ENCODE results near the gene PRRT1B. TPM values are rescaled to one million over a fixed set of nuclear protein-coding genes. Genes with fewer than 3 reads are reported as not detected.

Gene PRRT1B
- total RNA-seq, 4 donors from 2014 or later = 0.94 to 3.9 TPM; not detected in 2

- H3K9me3 ChIP-seq = no peaks in the 10 kb centered on the region
- H3K36me3 ChIP-seq = peaks cover 0 to 72% (median 3%) of the 10 kb centered on the region in 3 donors
- H3K27ac ChIP-seq = peak overlapping the region in 1 of 4 donors; percentile 35
- TF ChIP-seq POLR2A (IDR thresholded peaks at IDR 0.05) (no peak), CTCF (IDR thresholded peaks at IDR 0.05) (no peak)
- DNase-seq = peak in 1 of 3 donors; percentile 40
- peaks cover 0 to 14% (median 3%) of the 10 kb centered on the region in 4 donors for H3K4me1 ChIP-seq
- H3K4me3 ChIP-seq = no peak overlapping the region
- no peaks in the 10 kb centered on the region for H3K27me3 ChIP-seq
Measured at GRCh38 chr9:131590449-131590848, 45.1 kb downstream of the PRRT1B start.

GRCh38 chr9:131590907-131591844 is 45.9 kb downstream of the PRRT1B start:
- H3K36me3 ChIP-seq = peaks cover 0 to 79% (median 3%) of the 10 kb centered on the region in 3 donors
- H3K4me3 ChIP-seq = no peak overlapping the region
- H3K27ac ChIP-seq = peak overlapping the region in 1 of 4 donors; percentile 35
- peaks cover 0 to 9% (median 3%) of the 10 kb centered on the region in 4 donors for H3K4me1 ChIP-seq
- H3K27me3 ChIP-seq = no peaks in the 10 kb centered on the region
- TF ChIP-seq CTCF (IDR thresholded peaks at IDR 0.05) (peak; percentile 67 to 94 (median 88)), POLR2A (IDR thresholded peaks at IDR 0.05) (peak in 1 of 2 donors; percentile 19)
- no peaks in the 10 kb centered on the region for H3K9me3 ChIP-seq
- peak; percentile 84 to 93 (median 87) for DNase-seq

GRCh38 chr9:131591845-131592208 is 46.5 kb downstream of the PRRT1B start:
- H3K4me1 ChIP-seq = peaks cover 0 to 9% (median 3%) of the 10 kb centered on the region in 4 donors
- H3K4me3 ChIP-seq = no peak overlapping the region
- peaks cover 0 to 86% (median 3%) of the 10 kb centered on the region in 3 donors for H3K36me3 ChIP-seq
- peak overlapping the region in 1 of 4 donors; percentile 35 for H3K27ac ChIP-seq
- H3K9me3 ChIP-seq = no peaks in the 10 kb centered on the region
- no peak for TF ChIP-seq CTCF (IDR thresholded peaks at IDR 0.05)
- no peak for TF ChIP-seq POLR2A (IDR thresholded peaks at IDR 0.05)
- no peak for DNase-seq
- H3K27me3 ChIP-seq = no peaks in the 10 kb centered on the region

- TF ChIP-seq CTCF (IDR thresholded peaks at IDR 0.05) (no peak), POLR2A (IDR thresholded peaks at IDR 0.05) (no peak)
- H3K4me1 ChIP-seq = peaks cover 0 to 9% (median 3%) of the 10 kb centered on the region in 4 donors
- H3K36me3 ChIP-seq = peaks cover 0 to 89% (median 3%) of the 10 kb centered on the region in 3 donors
Measured at GRCh38 chr9:131593091-131593820, 47.9 kb downstream of the PRRT1B start.

GRCh38 chr9:131593936-131594665 is 48.8 kb downstream of the PRRT1B start:
- Histone ChIP-seq H3K27ac (no peak overlapping the region), H3K27me3 (no peaks in the 10 kb centered on the region), H3K9me3 (no peaks in the 10 kb centered on the region), H3K4me3 (no peak overlapping the region), H3K36me3 (peaks cover 0 to 84% (median 2%) of the 10 kb centered on the region in 3 donors), H3K4me1 (peaks cover 0 to 9% (median 3%) of the 10 kb centered on the region in 4 donors)
- no peak for DNase-seq
- TF ChIP-seq POLR2A (IDR thresholded peaks at IDR 0.05) = no peak
- TF ChIP-seq CTCF (IDR thresholded peaks at IDR 0.05) = no peak

More at GRCh38 chr9:131593091-131593820, 47.9 kb downstream of the PRRT1B start:
- H3K27ac ChIP-seq = no peak overlapping the region
- H3K4me3 ChIP-seq = no peak overlapping the region
- H3K9me3 ChIP-seq = no peaks in the 10 kb centered on the region
- H3K27me3 ChIP-seq = no peaks in the 10 kb centered on the region
- DNase-seq = no peak
